GM21737 (cell line): ENCODE measurements around the gene BSG.

Source experiments
- ATAC-seq: cut with Tn5 transposase; IDR thresholded peaks from one replicate; pipeline ENCODE4 v1.9.1; 2021; ENCODE audit warnings: mild to moderate bottlenecking, moderate library complexity; ENCODE audit not compliant: unreplicated experiment

Gene BSG

DNA sequence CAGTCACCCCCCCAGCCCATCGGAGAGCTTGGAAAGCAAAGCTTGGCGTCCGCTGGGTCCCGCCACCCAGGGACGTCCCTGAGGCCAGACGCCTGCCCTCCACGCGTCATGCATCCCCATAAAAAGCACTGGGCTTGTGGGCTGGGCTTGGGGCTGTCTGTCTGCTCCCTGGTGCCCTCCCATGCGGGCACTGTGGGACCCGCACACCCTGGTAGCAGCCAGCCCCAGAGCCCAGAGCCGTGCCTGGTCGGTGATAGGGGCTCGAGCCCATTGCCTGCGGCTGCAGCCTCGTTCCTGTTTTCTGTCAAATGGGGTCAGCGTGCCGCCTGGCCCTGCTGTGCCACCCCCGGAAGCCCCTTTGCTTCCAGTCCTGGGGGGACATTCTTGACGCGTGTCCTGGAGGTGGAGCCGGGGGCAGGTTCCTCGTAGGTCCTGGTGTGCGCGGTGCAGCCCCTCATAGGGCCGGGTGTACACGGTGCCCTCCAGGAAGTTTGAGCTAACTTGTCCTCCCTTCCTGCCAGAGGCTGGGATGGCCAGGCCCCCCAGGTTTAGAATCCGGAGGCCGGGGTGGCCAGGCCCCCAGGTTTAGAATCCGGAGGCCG, 32.9 kb upstream of the BSG start:
- ATAC-seq, result no peak

DNA sequence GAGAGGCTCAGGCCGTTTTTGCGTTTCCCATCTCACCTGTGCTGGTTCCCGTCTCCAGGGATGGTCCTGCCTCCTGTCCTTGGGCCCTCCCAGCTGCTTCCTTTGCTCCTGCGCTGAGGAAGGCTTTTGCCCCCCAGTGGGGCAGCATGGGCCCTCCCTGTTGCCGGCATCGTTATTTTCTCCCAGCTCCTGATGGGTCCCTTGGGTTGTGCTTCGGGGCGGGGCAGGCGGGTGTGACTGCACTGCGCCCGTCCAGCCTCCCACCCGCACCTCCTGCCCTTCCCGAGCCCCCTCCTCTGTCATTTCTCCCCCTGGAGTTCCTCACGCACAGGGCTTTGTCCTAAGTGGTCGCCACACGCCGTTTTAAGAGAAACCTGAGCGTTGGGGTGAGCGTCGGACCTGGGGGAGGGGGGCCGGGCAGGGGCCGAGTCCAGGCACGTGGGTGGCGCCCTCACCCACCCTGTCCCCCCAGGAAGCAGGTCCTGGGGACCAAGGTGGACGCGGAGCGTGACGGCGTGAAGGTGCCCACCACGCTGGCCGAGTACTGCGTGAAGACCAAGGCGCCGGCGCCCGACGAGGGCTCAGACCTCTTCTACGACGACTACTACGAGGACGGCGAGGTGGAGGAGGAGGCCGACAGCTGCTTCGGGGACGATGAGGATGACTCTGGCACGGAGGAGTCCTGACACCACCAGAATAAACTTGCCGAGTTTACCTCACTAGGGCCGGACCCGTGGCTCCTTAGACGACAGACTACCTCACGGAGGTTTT, 31.3 kb upstream of the BSG start:
- no peak for ATAC-seq

DNA sequence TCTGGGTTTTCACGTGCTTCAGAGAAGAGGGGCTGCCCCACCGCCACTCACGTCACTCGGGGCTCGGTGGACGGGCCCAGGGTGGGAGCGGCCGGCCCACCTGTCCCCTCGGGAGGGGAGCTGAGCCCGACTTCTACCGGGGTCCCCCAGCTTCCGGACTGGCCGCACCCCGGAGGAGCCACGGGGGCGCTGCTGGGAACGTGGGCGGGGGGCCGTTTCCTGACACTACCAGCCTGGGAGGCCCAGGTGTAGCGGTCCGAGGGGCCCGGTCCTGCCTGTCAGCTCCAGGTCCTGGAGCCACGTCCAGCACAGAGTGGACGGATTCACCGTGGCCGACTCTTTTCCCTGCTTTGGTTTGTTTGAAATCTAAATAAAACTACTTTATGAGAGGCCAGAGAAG, 30.7 kb upstream of the BSG start:
- no peak for ATAC-seq

DNA sequence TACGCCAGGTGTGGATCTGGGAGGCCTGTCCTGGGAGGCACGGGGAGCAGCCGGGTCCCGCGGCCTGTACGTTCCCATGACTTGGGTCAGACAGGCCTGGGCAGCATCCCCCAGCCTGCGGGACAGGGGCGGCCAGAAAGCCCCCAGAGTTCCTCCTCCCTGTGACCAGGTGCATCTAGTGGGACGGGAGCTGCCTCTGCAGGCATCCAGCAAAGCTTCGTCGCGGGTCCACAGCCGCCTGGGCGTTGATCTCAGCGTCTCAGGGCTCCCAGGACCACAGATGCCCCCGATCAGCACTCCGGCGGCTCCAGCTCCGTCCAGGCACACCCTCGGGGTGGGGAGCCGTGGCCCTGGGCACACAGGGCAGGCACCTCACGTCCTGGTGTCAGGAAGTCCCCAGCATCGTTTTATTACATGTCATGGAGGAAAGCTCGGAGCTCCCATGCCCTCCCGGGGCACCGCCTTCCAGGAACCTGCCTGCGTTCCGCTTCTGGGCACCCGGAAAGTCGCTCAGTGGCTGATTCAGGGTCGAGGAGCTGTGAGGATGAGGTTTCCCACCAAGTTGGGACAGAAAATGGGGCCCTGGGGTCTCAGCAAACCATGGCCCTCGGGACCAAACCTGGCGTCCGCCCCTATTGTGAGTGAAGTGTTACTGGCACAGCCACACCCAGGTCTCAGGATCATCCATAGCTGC, 30.1 kb upstream of the BSG start:
- ATAC-seq, result no peak

DNA sequence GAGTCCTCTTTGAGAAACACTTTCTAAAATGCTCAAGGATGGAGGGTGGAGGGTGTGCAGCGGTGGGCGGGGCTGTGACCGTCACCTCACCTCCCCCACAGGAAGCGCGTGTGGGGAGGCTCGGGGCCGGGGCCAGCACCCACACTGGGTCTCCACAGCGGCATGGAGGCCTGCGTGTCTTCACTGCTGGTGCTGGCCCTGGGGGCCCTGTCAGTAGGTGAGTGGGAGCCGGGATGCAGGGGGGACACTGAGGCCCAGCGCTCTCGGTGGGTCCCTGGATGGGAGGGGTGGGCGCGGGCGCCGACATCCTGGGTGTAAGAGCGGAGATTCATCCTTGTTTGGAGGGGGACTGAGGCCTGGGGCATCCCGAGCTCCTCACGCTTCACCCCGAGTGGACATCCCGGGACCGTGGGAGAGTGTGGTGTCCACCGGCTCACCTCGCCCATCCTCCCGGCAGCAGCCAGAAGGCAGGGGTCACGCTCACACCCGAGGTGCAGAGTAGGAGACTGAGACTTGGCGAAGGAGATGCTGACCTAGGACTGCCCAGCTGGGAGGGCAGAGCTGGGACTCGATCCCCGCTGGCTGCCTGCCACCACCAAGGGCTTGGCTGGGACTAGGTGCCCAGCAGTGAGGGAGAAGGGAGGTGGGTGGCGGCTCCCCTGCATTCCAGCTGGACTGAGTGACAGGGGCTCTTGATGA, 28.3 kb upstream of the BSG start, which contains the start of gene GZMM:
Gene GZMM, plus strand, starts transcription at position 144 of the 699 bp plus-strand sequence. Its CDS starts 19 bp downstream, at position 163.
- ATAC-seq, result no peak

DNA sequence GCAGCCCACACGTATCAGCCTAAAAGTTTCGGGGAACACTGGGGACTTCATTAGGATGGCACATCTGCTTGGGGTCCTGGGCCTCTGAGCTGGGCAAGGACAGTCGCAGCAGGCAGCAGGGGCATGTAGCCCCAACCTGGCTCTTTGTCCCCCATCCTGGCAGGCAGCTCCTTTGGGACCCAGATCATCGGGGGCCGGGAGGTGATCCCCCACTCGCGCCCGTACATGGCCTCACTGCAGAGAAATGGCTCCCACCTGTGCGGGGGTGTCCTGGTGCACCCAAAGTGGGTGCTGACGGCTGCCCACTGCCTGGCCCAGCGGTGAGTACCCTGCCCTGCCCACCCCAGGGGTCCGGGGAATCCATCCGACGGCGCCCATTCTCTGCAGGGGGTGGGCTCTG, 25.3 kb upstream of the BSG start:
- ATAC-seq, result no peak

DNA sequence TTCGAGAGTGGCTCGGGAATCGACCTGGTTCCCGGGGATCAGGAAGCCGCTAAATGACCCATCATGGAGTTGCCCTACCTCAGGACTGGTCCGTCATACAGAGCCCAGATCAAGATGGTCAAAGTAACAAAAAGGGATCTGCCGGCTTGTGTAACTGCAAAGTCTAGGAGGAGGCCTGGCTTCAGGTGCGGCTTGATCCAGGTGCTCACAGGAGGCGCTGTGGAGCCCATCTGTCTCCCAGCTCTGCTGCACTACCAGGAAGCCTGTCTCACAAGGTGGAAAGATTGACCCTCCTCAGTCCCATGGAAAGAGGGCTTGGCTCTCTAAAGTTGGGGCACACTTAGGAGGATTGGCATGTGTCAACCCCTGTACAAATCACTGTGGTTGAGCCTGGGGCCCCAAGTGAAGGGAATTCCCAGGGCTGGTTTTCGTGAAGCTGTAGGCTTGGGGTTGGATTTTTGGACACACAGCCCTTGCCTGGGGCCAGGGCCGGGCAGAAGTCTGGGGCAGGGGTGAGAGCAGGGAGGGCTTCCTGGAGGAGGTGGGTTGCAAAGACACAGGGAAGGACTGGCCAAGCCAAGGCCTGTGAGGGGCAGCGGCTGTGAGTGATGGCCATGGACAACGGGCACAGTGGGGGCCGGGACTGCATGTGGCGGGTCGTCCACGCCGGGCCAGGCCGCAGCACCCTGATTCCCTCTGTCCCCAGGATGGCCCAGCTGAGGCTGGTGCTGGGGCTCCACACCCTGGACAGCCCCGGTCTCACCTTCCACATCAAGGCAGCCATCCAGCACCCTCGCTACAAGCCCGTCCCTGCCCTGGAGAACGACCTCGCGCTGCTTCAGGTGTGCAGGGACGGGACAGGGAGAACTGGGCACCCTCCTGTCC, 24.3 kb upstream of the BSG start:
- no peak for ATAC-seq

DNA sequence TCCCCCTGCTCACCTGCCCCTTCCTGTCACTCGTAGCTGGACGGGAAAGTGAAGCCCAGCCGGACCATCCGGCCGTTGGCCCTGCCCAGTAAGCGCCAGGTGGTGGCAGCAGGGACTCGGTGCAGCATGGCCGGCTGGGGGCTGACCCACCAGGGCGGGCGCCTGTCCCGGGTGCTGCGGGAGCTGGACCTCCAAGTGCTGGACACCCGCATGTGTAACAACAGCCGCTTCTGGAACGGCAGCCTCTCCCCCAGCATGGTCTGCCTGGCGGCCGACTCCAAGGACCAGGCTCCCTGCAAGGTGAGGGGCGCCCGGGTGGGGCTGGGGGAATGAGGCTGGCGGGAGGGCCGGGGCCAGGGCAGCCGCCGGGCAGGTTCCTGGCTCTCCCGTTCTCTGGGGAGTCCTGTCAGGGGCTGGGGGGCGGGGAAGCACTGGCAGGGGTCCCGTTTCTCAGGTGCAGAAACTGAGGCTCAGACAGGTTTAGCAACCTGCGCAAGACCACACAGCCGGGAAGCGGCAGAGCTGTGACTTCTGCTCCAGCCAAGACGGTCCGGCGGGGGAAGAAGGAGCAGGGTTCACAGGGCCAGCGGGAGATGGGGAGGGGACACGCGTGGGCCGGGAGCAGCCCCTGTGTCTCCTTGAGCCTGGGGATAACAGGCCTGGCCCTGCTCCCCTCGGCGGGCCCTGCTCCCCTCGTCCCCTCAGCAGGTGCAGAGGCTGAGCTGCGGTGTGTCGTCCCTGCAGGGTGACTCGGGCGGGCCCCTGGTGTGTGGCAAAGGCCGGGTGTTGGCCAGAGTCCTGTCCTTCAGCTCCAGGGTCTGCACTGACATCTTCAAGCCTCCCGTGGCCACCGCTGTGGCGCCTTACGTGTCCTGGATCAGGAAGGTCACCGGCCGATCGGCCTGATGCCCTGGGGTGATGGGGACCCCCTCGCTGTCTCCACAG, 23.2 kb upstream of the BSG start:
- ATAC-seq, result no peak

DNA sequence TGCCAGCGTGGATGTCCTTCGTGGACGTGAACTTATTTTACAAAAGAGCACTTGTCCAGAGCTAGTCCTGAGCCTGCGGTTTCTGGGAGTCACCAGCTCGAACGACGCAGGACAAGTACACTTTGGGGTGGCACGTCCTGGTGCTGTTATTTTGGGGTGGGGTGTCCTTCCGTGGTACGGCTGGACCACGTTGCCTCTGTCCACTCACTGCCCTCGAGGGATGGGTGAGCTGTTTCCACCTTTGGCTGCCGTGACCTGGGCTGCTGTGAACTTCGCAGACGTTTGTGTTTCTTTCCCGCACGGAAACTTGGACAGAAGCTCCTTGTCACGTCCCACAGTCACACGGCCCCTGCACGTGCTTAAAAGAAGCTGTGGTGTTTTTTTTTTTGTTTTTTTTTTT, 17.6 kb upstream of the BSG start:
- ATAC-seq, result no peak

DNA sequence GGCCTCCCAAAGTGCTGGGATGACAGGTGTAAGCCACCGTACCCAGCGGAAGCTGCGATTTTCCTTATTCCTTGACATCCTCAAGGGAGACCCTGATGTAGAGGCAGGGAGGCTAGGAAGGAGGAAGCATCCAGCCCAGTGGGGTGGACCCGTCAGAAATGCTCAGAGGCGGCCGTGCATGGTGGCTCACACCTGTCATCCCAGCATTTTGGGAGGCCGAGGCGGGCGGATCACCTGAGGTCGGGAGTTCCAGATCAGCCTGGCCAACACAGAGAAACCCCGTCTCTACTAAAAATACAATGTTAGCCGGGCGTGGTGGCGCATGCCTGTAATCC, 17.0 kb upstream of the BSG start:
- no peak for ATAC-seq

DNA sequence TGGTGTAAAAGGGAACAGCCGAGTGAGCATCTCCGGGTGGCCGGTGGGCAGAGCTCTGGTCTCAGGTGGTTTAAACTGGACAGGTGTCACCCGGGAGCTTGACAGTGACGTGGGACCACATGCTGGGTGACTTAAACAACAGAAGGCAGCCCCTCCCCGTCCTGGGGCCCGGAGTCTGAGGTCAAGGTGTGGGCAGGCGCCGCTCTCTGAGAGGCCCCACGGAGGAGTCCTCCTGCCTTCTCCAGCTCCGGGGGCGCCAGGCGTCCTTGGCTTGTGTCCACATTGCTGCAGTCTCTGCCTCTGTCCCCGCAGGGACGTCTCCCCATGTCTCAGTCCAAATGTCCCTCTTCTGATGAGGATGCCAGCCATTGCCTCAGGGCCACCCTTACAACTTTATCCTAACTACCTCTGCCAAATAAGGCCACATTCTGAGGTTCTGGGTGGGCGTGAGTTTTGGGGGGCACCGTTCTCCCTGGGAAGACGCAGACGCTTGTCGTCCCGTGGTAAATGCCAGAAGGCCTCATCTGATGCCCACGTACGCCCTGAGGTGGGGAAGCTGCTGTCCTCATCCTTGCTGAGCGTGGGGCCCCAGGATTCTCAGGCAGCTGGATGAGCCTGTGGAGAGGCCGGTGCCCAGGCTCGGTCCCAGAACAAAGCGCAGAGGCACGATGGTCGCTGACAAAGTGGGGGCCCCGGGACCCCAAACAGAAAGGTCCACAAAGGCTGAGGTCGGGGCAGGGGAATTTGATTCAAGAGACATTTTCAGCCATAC, 15.6 kb upstream of the BSG start:
- ATAC-seq, result no peak

DNA sequence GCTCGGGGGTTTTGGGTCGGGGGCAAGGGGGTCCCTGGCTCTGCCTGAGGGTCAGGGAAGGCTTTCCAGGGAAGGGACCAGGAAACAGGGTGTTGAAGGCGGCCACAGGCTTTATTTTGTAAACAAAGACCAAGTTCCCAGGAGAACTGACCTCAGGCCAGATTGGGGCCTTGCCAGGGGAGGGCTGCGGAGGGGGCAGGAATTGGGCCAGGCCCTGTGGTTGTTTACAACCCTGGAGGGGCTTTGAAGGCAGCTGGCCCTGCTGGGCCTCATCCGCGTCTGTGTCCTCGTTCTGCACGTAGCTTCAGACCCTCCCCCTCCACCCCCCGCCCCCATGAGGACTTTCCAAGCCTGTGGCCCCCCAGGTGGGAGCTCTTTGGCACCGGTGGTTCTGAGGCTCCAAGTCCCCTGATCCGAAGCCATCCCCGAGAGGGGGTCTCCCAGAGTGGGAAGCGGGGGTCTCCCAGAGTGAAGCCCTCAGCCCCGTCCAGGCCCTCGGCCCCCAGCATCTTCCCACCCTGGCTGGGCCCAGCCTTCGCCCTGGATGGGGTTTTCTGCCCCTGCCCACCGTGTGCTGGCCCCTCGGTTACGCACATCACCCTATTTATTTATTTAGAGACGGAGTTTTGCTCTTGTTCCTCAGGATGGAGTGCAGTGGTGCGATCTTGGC, 13.5 kb upstream of the BSG start:
- ATAC-seq, result no peak

DNA sequence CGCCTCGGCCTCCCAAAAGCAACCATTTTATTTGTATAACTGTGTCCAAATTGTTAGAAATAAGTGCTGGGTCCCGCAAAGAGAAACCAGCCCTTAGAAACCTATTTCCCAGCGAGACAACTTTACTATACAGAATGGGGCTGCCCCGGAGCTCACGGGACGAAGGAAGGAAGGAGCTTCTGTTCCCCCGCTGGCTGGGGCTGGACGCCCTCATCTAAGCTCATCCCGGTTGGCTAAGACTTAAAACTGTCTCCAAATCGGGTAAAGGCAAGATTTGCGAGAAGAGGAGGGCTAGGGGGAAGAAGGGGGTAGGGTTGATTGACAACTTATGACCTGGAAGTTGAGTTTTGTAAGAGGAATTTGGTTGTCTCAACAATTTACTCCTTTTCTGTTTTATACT, 12.3 kb upstream of the BSG start:
- no peak for ATAC-seq

DNA sequence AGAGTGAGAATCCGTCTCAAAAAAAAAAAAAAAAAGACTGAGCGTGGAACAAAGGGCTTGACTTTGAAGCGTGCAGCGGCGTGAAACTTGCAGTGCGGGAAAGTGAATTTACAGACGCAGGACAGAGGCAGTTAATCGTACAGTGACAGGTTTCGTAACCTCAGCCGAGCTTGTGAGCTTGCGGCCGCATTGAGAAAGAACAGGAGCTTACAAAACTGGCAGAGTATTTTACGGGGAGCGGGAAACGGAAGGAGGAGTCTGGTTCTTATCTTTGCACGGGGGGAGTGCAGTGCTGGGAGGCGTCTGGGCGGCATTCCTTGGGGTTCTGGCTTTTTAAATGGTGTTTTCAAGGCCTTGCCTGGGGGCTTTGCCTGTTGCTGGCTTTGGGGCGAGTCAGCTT, 6.0 kb upstream of the BSG start:
- no peak for ATAC-seq

DNA sequence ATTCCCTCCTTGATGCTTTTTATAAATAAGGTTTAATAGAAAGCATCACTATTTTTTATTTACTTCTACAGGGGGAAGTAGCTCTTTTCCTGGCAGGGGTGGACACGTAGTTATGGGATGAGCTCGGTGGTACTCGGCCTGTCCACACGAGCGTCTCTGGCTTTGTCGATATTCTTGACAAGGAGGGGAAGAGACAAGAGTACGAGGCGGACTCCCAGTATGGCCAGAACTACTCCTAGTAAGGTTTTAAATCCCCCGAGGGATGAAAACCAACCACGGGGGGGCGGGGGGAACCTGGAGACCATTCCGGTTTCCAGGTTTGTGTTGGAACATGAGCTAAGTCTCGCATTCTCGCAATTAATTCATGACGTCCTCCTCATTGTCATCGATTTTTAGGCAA, 5.6 kb upstream of the BSG start:
- ATAC-seq, result no peak

DNA sequence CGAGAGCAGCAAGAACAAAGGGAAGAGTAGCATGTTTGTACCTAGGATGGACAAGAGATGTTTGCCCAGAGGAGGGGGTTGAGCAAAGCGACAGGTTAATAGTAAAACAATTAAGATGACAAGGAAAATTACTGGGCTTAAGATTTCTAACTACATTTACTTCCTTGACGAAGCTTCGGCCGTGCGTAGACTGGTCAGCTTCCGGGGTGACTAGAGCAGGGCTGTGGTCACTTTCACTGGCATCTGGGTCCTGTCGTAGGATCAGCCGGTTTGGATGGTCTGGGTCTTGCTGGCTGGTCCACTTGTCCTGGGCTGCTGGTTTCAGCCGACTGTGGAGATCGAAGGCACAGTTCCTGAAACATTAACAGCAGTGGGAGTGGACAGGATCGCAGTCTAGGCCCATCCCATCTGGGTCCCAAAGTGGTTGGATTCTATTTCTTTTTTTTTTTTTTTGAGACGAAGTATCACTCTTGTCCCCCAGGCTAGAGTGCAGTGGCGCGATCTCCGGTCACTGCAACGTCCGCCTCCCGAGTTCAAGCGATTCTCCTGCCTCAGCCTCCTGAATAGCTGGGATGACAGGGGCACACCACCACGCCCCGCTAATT, 5.0 kb upstream of the BSG start:
- ATAC-seq, result no peak

DNA sequence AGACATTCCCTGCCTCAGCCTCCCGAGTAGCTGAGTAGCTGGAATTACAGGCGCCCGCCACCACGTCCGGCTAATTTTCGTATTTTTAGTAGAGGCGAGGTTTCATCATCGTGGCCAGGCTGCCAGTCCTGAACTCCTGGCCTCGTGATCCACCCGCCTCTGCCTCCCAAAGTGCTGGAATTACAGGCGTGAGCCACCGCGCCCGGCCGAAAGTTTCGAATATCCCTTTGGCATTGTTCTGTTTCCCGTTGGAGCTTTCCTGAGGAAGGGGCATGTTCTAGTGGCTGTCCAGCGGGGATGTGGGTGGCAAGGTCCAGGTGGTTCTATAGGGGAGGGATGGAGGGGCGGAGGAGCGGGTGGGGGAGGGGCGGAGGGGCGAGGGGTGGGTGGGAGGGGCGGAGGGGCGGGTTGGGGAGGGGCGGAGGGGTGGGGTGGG, 2.1 kb upstream of the BSG start:
- no peak for ATAC-seq
